ENCODE results near the gene AKAP13.

Gene AKAP13

GRCh38 chr15:85778107-85778776, 397.8 kb downstream of the AKAP13 start:
- Histone ChIP-seq H3K9me3 (no peaks in the 10 kb centered on the region), H3K4me3 (ENCODE audit: low read depth in 1 of 2, low read length in 1 of 2) (no peak overlapping the region), H3K27ac (no peak overlapping the region), H3K36me3 (no peaks in the 10 kb centered on the region), H3K4me1 (ENCODE audit: control insufficient read depth in 1 of 2, insufficient read depth in 1 of 2, low read depth in 1 of 2, low read length in 1 of 2) (no peaks in the 10 kb centered on the region), H3K27me3 (no peaks in the 10 kb centered on the region)
- no peak for TF ChIP-seq CTCF (IDR thresholded peaks at IDR 0.05)

- Histone ChIP-seq H3K4me3 (ENCODE audit: low read depth in 1 of 2, low read length in 1 of 2) (no peak overlapping the region), H3K36me3 (no peaks in the 10 kb centered on the region), H3K9me3 (no peaks in the 10 kb centered on the region), H3K27ac (no peak overlapping the region), H3K27me3 (no peaks in the 10 kb centered on the region), H3K4me1 (ENCODE audit: control insufficient read depth in 1 of 2, insufficient read depth in 1 of 2, low read depth in 1 of 2, low read length in 1 of 2) (no peaks in the 10 kb centered on the region)
- TF ChIP-seq CTCF (IDR thresholded peaks at IDR 0.05) = no peak
Measured at GRCh38 chr15:85779249-85779648, 398.8 kb downstream of the AKAP13 start.

- Histone ChIP-seq H3K36me3 (no peaks in the 10 kb centered on the region), H3K4me1 (ENCODE audit: control insufficient read depth in 1 of 2, insufficient read depth in 1 of 2, low read depth in 1 of 2, low read length in 1 of 2) (no peaks in the 10 kb centered on the region), H3K4me3 (ENCODE audit: low read depth in 1 of 2, low read length in 1 of 2) (no peak overlapping the region), H3K27ac (no peak overlapping the region), H3K27me3 (no peaks in the 10 kb centered on the region), H3K9me3 (no peaks in the 10 kb centered on the region)
- no peak for TF ChIP-seq CTCF (IDR thresholded peaks at IDR 0.05)
Measured at GRCh38 chr15:85780225-85780985, 400.0 kb downstream of the AKAP13 start.

GRCh38 chr15:85781099-85781498, 400.7 kb downstream of the AKAP13 start:
- H3K36me3 ChIP-seq = no peaks in the 10 kb centered on the region
- H3K4me1 ChIP-seq (ENCODE audit: control insufficient read depth in 1 of 2, insufficient read depth in 1 of 2, low read depth in 1 of 2, low read length in 1 of 2) = no peaks in the 10 kb centered on the region
- no peak overlapping the region for H3K27ac ChIP-seq
- no peak overlapping the region for H3K4me3 ChIP-seq (ENCODE audit: low read depth in 1 of 2, low read length in 1 of 2)
- H3K9me3 ChIP-seq = no peaks in the 10 kb centered on the region
- no peaks in the 10 kb centered on the region for H3K27me3 ChIP-seq
- no peak for TF ChIP-seq CTCF (IDR thresholded peaks at IDR 0.05)

- H3K4me1 ChIP-seq (ENCODE audit: control insufficient read depth in 1 of 2, insufficient read depth in 1 of 2, low read depth in 1 of 2, low read length in 1 of 2) = no peaks in the 10 kb centered on the region
Measured at GRCh38 chr15:85782064-85782463, 401.7 kb downstream of the AKAP13 start.

More at GRCh38 chr15:85782064-85782463, 401.7 kb downstream of the AKAP13 start:
- TF ChIP-seq CTCF (IDR thresholded peaks at IDR 0.05) = no peak
- H3K27ac ChIP-seq = no peak overlapping the region
- no peaks in the 10 kb centered on the region for H3K36me3 ChIP-seq
- no peak overlapping the region for H3K4me3 ChIP-seq (ENCODE audit: low read depth in 1 of 2, low read length in 1 of 2)
- no peaks in the 10 kb centered on the region for H3K27me3 ChIP-seq
- H3K9me3 ChIP-seq = no peaks in the 10 kb centered on the region
